HCT116 (cell line): Measurements from ENCODE around the gene TNIK. TPM values are rescaled to one million over a fixed set of nuclear protein-coding genes. Genes with fewer than 3 reads are reported as not detected.

ENCODE experiments used
- ATAC-seq: fragments of 200-7000 bp; cut with Tn5 transposase; 2 replicates; pipeline ENCODE4 v1.9.1; 2020; ENCODE audit warnings: mild to moderate bottlenecking, moderate library complexity
- BruUV-seq: library from RNA; stranded (reverse); fragments of 400-500 nt; replicated peaks from 2 replicates; lab custom pipeline; 2021; lab: Mats Ljungman, UMichigan
- CTCF ChIA-PET: fragments of 300-600 bp; sonication (Branson Sonifier 250); formaldehyde crosslinking; loops from one replicate; lab custom pipeline; 2021; ENCODE audit warnings: antibody characterized with exemption; lab: Charles Lee
- POLR2A ChIA-PET: fragments of 300-600, 350-600 bp; sonication (Branson Sonifier 250); formaldehyde crosslinking; loops from one replicate; lab custom pipeline; 2021; ENCODE audit warnings: antibody characterized with exemption; lab: Charles Lee
- RAD21 ChIA-PET, 2 experiments: fragments of 300-600 bp; sonication (Branson Sonifier 250); formaldehyde crosslinking; loops; one replicate each; lab custom pipeline; 2023; ENCODE audit warnings: low total read pairs in 2 of 2; ENCODE audit not compliant: uncharacterized antibody in 2 of 2, unreplicated experiment in 2 of 2, low non-redundant PET in 1 of 2; lab: Charles Lee
- DNase-seq: peaks from one replicate; pipeline ENCODE4 v3.0.0-alpha.2; 2010; ENCODE audit warnings: low read depth, low spot score
- H2AFZ ChIP-seq: fragments of 200-600 bp; shearing (Covaris generic), sonication (generic); 2 replicates; pipeline ENCODE4 v1.6.1; 2017; ENCODE audit warnings: low read depth, mixed run types, mixed read lengths, antibody characterized with exemption, low read length; ENCODE audit not compliant: poor library complexity, severe bottlenecking
- H3K27ac ChIP-seq: 2 replicates; pipeline ENCODE4 v1.5.1; 2012; ENCODE audit warnings: low read depth, low read length
- H3K27me3 ChIP-seq: fragments of 200-600 bp; sonication (generic); 2 replicates; pipeline ENCODE4 v1.6.1; 2016; ENCODE audit warnings: mixed run types, low read length, mixed read lengths; ENCODE audit not compliant: insufficient read depth
- H3K36me3 ChIP-seq, 2 experiments: fragments of 200-500 bp in 1 of 2; fragments of 200-600 bp in 1 of 2; sonication (Bioruptor generic) in 1 of 2; sonication (generic) in 1 of 2; 2 replicates each; pipeline versions ENCODE4 v1.5.1 to v1.6.1; 2014 to 2016; ENCODE audit warnings: low read length in 2 of 2, inconsistent platforms in 1 of 2, mixed read lengths in 1 of 2, mixed run types in 1 of 2; ENCODE audit not compliant: insufficient read depth in 2 of 2, control insufficient read depth in 1 of 2
- H3K4me1 ChIP-seq, 2 experiments: fragments of 200-600 bp in 1 of 2; sonication (generic) in 1 of 2; 2 replicates each; pipeline versions ENCODE4 v1.5.1 to v1.6.1; 2012 to 2017; ENCODE audit warnings: low read length in 2 of 2, inconsistent platforms in 1 of 2, mild to moderate bottlenecking in 1 of 2, mixed read lengths in 1 of 2, mixed run types in 1 of 2, moderate library complexity in 1 of 2; ENCODE audit not compliant: insufficient read depth in 2 of 2, control insufficient read depth in 1 of 2
- H3K4me2 ChIP-seq: fragments of 200-600 bp; sonication (generic); 2 replicates; pipeline ENCODE4 v1.6.1; 2017; ENCODE audit warnings: mixed run types, low read length, mixed read lengths
- H3K4me3 ChIP-seq, 2 experiments: fragments of 200-600 bp in 1 of 2; sonication (generic) in 1 of 2; replicated peaks in 1 of 2; 2 replicates each; pipeline ENCODE4 v1.5.1; 2011 to 2016; ENCODE audit warnings: low read length in 2 of 2, control low read depth in 1 of 2, low read depth in 1 of 2, mild to moderate bottlenecking in 1 of 2, mixed read lengths in 1 of 2, mixed run types in 1 of 2
- H3K79me2 ChIP-seq: fragments of 200-600 bp; sonication (generic); 2 replicates; pipeline ENCODE4 v1.6.1; 2017; ENCODE audit warnings: mild to moderate bottlenecking, mixed run types, low read length, moderate library complexity, mixed read lengths; ENCODE audit not compliant: insufficient read depth
- H3K9ac ChIP-seq: fragments of 200-600 bp; sonication (generic); 2 replicates; pipeline ENCODE4 v1.6.1; 2016; ENCODE audit warnings: low read length, mixed read lengths
- H3K9me2 ChIP-seq: fragments of 200-600 bp; sonication (generic), shearing (Covaris generic); 2 replicates; pipeline ENCODE4 v1.6.1; 2017; ENCODE audit warnings: mixed run types, mild to moderate bottlenecking, moderate library complexity; ENCODE audit not compliant: insufficient read depth
- H3K9me3 ChIP-seq, 2 experiments: fragments of 200-500 bp in 1 of 2; fragments of 200-600 bp in 1 of 2; sonication (Bioruptor generic) in 1 of 2; sonication (generic) in 1 of 2; 2 replicates each; pipeline ENCODE4 v1.6.1; 2014 to 2017; ENCODE audit warnings: low read length in 2 of 2, mixed read lengths in 2 of 2, inconsistent platforms in 1 of 2, low read depth in 1 of 2, mild to moderate bottlenecking in 1 of 2, mixed run types in 1 of 2, moderate library complexity in 1 of 2; ENCODE audit not compliant: control insufficient read depth in 1 of 2, insufficient read depth in 1 of 2
- H4K20me1 ChIP-seq: fragments of 200-600 bp; sonication (generic), shearing (Covaris generic); 2 replicates; pipeline ENCODE4 v1.6.1; 2017; ENCODE audit warnings: mixed run types, mild to moderate bottlenecking, moderate library complexity; ENCODE audit not compliant: insufficient read depth
- CTCF ChIP-seq, 3 experiments: fragments of 200-600 bp in 1 of 3; sonication (generic) in 1 of 3; IDR thresholded peaks in 2 of 3; conservative IDR thresholded peaks in 1 of 3; 2 replicates each; pipeline ENCODE4 v1.5.1; 2012 to 2017; ENCODE audit warnings: low read depth in 2 of 3, low read length in 2 of 3, antibody characterized with exemption in 1 of 3, borderline replicate concordance in 1 of 3, control low read depth in 1 of 3, mild to moderate bottlenecking in 1 of 3, mixed read lengths in 1 of 3, mixed run types in 1 of 3, moderate library complexity in 1 of 3; ENCODE audit not compliant: insufficient read depth in 1 of 3
- EGR1 ChIP-seq: IDR thresholded peaks from 2 replicates; pipeline ENCODE4 v1.6.1; 2012; ENCODE audit warnings: low read depth
- ELF1 ChIP-seq: IDR thresholded peaks from 2 replicates; pipeline ENCODE4 v1.6.1; 2012; ENCODE audit warnings: low read depth, borderline replicate concordance
- EZH2 ChIP-seq: fragments of 200-600 bp; sonication (generic); IDR thresholded peaks from 2 replicates; pipeline ENCODE4 v1.6.1; 2017; ENCODE audit warnings: antibody characterized with exemption, mixed run types
- EZH2phosphoT487 ChIP-seq: fragments of 200-600 bp; IDR thresholded peaks from 2 replicates; pipeline ENCODE4 v1.6.1; 2018; ENCODE audit warnings: antibody characterized with exemption, borderline replicate concordance
- JUND ChIP-seq: IDR thresholded peaks from 2 replicates; pipeline ENCODE4 v1.6.1; 2012
- MAX ChIP-seq: IDR thresholded peaks from 2 replicates; pipeline ENCODE4 v1.6.1; 2012
- POLR2A ChIP-seq: IDR thresholded peaks from 2 replicates; pipeline ENCODE4 v1.7.0; 2011; ENCODE audit warnings: borderline replicate concordance; ENCODE audit not compliant: insufficient read depth, insufficient read length; ENCODE audit errors: extremely low read depth
- POLR2AphosphoS5 ChIP-seq: IDR thresholded peaks from 2 replicates; pipeline ENCODE4 v1.6.1; 2011; ENCODE audit warnings: mild to moderate bottlenecking, low read depth, low read length, moderate library complexity
- RAD21 ChIP-seq: IDR thresholded peaks from 2 replicates; pipeline ENCODE4 v1.6.1; 2012; ENCODE audit warnings: low read depth, mild to moderate bottlenecking
- REST ChIP-seq: IDR thresholded peaks from 2 replicates; pipeline ENCODE4 v1.6.1; 2012; ENCODE audit warnings: low read depth
- SIN3A ChIP-seq: IDR thresholded peaks from 2 replicates; pipeline ENCODE4 v1.6.1; 2012; ENCODE audit warnings: low read depth
- SP1 ChIP-seq: IDR thresholded peaks from 2 replicates; pipeline ENCODE4 v1.6.1; 2012; ENCODE audit warnings: low read depth
- SRF ChIP-seq: IDR thresholded peaks from 2 replicates; pipeline ENCODE4 v1.6.1; 2012; ENCODE audit warnings: low read depth
- TCF7L2 ChIP-seq: IDR thresholded peaks from 2 replicates; pipeline ENCODE4 v1.7.0; 2011; ENCODE audit warnings: borderline replicate concordance, inconsistent platforms; ENCODE audit not compliant: insufficient read depth, insufficient read length; ENCODE audit errors: extremely low read depth
- YY1 ChIP-seq: IDR thresholded peaks from 2 replicates; pipeline ENCODE4 v1.6.1; 2011; ENCODE audit warnings: low read length, low read depth, moderate library complexity, mild to moderate bottlenecking; ENCODE audit not compliant: insufficient replicate concordance; ENCODE audit errors: extremely low read depth
- ZBTB33 ChIP-seq: IDR thresholded peaks from 2 replicates; pipeline ENCODE4 v1.6.1; 2011; ENCODE audit warnings: mild to moderate bottlenecking, low read length, moderate library complexity; ENCODE audit not compliant: insufficient replicate concordance; ENCODE audit errors: extremely low read depth
- ZFX ChIP-seq: fragments of 450-650 bp; IDR thresholded peaks from 2 replicates; pipeline ENCODE4 v1.6.1; 2017
- ZNF274 ChIP-seq: fragments of 200-500 bp; sonication (Bioruptor generic); IDR thresholded peaks from 2 replicates; pipeline ENCODE4 v1.6.1; 2014; ENCODE audit warnings: mild to moderate bottlenecking, low read depth, low read length, inconsistent platforms
- intact Hi-C: fragments of 100-400 bp; cut with micrococcal nuclease; formaldehyde crosslinking; loops from 2 replicates; pipeline ENCODE4 v1.10.0; 2022
- total RNA-seq: library from RNA; stranded (reverse); gene quantifications from one replicate; pipeline ENCODE4 v1.2.1, GENCODE V29; 2021; ENCODE audit not compliant: unreplicated experiment
- TF ChIP-seq, protein P1 (sequence below): IDR thresholded peaks from 2 replicates; pipeline ENCODE4 v1.6.1; 2012

Gene TNIK
- total RNA-seq, 1 experiment from 2014 or later = 24.1 TPM

- H3K4me1 ChIP-seq = peaks cover 9 to 20% of the 10 kb centered on the region in 2 experiments; a peak in 3 of 4 replicates
- H3K27me3 ChIP-seq = no peaks in the 10 kb centered on the region
- no peak overlapping the region for H3K4me3 ChIP-seq
- no peaks in the 10 kb centered on the region for H4K20me1 ChIP-seq
- no peaks in the 10 kb centered on the region for H3K9me2 ChIP-seq
- no TSS peak for BruUV-seq
- no peak overlapping the region for H3K4me2 ChIP-seq
- no peaks in the 10 kb centered on the region for H3K79me2 ChIP-seq
- ATAC-seq (no peak), DNase-seq (no peak)
- ChIA-PET POLR2A (interaction anchor here (0.6 kb wide), 1 partner anchor 16 kb away, joined by 3 read pairs; no protein-coding TSS in a partner anchor), RAD21 (no interaction called here), CTCF (no interaction called here)
- TF ChIP-seq YY1 (no peak), SRF (no peak), SIN3A (no peak), ELF1 (no peak), POLR2AphosphoS5 (no peak), POLR2A (no peak), EGR1 (no peak), REST (no peak), TCF7L2 (no peak), ZBTB33 (no peak), JUND (no peak), ZNF274 (no peak), CTCF (IDR thresholded peaks at IDR 0.05 in 2 of 3, conservative IDR thresholded peaks at IDR 0.05 in 1 of 3; ENCODE audit: borderline replicate concordance in 1 of 3, insufficient read depth in 1 of 3, low read depth in 2 of 3, low read length in 2 of 3) (no peak), MAX (no peak), ZFX (no peak), EZH2phosphoT487 (no peak), RAD21 (no peak), EZH2 (no peak), SP1 (no peak)
- TF ChIP-seq, protein P1, sequence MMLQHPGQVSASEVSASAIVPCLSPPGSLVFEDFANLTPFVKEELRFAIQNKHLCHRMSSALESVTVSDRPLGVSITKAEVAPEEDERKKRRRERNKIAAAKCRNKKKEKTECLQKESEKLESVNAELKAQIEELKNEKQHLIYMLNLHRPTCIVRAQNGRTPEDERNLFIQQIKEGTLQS = no peak
- H3K9me3 ChIP-seq = no peaks in the 10 kb centered on the region
- no peak overlapping the region for H3K9ac ChIP-seq
- no peak overlapping the region for H3K27ac ChIP-seq
- intact Hi-C loops = loop anchor here (5.0 kb wide), 1 partner anchor 277 kb away; no protein-coding TSS in a partner anchor
- no peak overlapping the region for H2AFZ ChIP-seq
- H3K36me3 ChIP-seq = no peaks in the 10 kb centered on the region
Measured at GRCh38 chr3:171464462-171464861, 4.3 kb upstream of the TNIK start.
